T follicular helper cell (primary cell): ENCODE measurements around the gene DDI2.
"Not testable (repeated sequence)": the region's sequence is repeated elsewhere in the genome, so short reads cannot be mapped to it uniquely, and the experiment has no call there.

Experiments
- DNase-seq: peaks from one replicate; pipeline ENCODE4 v3.0.0-alpha.2; 2020; ENCODE audit warnings: low read depth

DDI2 gene

DNA sequence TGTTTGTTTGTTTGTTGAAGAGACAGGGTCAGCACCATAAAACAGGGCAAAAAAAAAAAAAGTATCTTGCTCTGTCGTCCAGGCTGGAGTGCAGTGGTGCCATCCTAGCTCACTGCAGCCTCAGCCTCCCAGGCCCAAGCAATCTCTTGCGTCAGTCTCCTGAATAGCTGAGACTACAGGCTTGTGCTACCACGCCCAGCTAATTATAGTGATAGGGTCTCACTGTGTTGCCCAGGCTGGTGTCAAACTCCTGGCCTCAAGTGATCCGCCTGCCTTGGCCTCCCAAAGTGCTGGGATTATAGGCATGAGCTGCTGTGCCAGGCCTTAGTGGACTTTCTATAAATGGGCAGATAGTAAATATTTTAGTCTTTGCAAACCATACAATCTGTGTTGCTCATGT, 19.2 kb downstream of the DDI2 start:
- DNase-seq = no peak

GRCh38 chr1:15637826-15638225, 20.6 kb downstream of the DDI2 start:
- DNase-seq = no peak

GRCh38 chr1:15639262-15639661, 22.0 kb downstream of the DDI2 start:
- DNase-seq = no peak

GRCh38 chr1:15639931-15640330, 22.7 kb downstream of the DDI2 start:
- DNase-seq = no peak

- no peak for DNase-seq
Measured at GRCh38 chr1:15640667-15641066, 23.4 kb downstream of the DDI2 start.

DNA sequence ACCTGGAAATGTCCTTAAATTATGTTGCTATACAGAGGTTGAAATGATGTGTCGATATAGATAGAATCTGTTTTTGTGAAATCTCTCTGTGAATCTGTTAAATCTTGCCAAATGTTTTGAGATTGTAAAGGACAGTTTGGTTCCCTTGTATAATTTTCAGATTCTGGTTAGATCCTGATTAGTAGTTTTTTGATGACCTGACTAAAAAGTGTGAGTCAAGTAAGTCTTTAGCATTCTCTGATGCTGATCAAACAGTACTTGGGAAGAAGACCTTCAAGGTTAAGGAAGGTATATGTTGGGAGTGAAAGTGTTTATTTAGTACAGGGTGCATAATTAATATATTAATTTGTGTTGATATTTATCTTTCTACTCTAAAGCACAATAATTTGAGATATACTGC, 32.7 kb downstream of the DDI2 start:
- DNase-seq = no peak

- no peak for DNase-seq
Measured at GRCh38 chr1:15650433-15650832, 33.2 kb downstream of the DDI2 start.

- DNase-seq = not testable (repeated sequence)
Measured at GRCh38 chr1:15652130-15652529, 34.9 kb downstream of the DDI2 start.

DNA sequence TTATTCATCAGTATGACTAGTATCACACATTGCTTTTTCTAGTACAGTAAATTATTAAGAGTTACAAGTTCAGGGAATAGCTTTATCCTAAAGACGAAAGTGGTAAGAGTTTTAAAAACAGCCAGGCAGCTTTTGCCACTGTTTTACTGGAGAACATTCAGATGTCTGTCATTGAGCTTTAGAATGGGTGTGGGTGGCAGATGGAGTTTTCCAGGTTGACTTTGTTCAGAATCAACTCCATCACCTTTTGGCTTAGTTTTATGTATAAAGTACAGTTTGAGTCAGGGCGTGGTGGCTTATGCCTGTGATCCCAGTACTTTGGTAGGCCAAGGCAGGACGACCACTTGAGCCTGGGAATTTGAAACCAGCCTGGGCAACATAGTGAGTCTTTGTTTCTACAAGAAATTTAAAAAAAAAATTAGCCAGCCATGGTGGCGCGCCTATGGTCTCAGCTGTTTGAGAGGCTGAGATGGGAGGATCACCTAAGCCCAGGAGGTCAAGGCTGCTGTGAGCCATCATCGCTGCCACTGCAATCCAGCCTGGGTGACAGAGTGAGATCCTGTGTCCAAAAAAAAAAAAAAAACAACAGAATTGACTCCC, 36.9 kb downstream of the DDI2 start:
- DNase-seq = no peak

GRCh38 chr1:15656464-15656863, 39.2 kb downstream of the DDI2 start:
- DNase-seq = no peak

GRCh38 chr1:15657021-15657420, 39.8 kb downstream of the DDI2 start:
- DNase-seq = no peak

GRCh38 chr1:15660151-15660550, 42.9 kb downstream of the DDI2 start:
- no peak for DNase-seq

DNA sequence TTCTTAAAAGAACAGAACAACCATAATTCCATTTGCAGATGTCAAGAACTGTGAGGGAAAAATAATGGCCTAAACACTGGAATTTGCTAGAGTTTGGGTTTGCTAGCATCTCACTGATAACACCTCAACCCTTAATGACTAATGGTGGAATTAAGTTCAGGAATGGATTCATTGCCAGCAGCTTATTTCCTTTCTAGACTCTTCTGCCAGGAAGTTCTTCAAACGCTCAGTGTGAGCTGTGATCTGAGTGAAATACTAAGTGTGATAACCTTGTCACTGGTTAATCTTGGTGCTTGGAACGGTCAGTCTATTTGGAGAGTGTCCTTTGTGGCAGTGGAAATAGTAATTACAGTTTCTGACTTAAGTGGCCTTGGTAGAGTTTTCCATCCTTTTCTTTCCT, 45.2 kb downstream of the DDI2 start:
- DNase-seq = no peak

- DNase-seq = no peak
Measured at GRCh38 chr1:15663925-15664324, 46.7 kb downstream of the DDI2 start.

GRCh38 chr1:15667362-15667761, 50.1 kb downstream of the DDI2 start:
- DNase-seq = no peak

DNA sequence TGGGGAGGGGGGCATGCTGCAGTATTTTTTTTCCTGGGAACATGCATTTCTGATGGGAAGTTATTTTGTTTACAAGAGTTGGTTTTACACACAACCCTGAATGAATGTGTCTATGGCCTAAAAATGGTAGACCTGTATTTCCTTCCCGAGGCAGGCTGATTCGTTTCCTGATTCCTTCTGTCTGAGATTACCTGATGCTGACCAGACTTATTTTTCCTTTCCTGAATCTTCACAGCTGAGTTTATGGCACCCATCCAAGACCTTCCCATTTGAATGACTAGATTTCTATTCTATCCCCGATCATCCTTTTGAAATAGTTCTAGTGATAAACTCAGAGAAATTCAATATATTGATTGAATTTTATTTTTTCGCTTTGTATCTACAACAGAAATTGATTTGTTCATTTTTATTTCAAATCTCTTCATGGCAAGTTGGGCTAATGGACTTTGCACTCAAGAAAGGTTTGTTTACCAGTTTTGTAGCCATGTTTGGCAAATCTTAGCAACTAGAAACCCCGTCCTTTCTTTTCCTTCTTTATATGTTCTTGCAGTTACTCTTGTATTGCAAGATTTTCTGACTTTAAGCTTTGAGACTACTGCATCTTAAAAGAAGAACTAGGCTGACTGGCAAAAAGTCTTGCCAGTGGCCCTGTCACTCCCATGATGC, 51.0 kb downstream of the DDI2 start:
- DNase-seq = no peak

DNA sequence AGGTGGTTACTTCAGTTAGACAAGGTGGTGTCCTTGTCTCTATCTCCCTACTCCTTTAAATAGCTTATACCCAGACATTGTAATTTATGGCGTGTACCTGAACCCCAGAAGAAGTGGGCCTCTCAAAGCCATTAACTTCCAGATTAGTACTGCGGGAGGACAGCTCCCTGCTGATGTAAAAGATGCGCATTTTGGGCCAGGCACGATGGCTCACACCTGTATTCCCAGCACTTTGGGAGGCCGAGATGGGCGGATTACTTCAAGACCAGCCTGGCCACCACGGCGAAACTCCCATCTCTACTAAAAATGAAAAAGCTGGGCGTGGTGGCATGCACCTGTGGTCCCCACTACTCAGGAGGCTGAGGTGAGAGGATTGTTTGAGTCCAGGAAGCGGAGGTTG, 51.8 kb downstream of the DDI2 start:
- no peak for DNase-seq

DNA sequence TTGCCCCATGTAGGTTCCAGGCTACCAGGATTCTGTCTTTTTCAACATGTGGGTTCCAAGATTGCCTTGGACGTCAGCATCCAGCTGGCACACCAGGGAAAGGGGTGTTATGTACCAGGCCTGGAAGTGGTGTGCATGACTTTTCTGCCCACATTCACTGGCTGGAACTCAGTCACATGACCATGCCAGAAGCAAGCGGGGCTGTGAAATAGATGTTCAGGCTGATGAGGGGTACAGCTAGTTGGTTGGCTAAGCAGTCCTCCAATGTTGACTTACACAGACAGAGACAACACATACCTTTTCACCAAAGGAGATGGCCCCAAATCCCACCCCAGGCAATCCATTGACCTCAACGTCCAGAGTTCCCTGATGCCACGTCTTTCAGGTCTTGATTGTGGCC, 52.6 kb downstream of the DDI2 start:
- DNase-seq = no peak

- no peak for DNase-seq
Measured at GRCh38 chr1:15671430-15671829, 54.2 kb downstream of the DDI2 start.

DNA sequence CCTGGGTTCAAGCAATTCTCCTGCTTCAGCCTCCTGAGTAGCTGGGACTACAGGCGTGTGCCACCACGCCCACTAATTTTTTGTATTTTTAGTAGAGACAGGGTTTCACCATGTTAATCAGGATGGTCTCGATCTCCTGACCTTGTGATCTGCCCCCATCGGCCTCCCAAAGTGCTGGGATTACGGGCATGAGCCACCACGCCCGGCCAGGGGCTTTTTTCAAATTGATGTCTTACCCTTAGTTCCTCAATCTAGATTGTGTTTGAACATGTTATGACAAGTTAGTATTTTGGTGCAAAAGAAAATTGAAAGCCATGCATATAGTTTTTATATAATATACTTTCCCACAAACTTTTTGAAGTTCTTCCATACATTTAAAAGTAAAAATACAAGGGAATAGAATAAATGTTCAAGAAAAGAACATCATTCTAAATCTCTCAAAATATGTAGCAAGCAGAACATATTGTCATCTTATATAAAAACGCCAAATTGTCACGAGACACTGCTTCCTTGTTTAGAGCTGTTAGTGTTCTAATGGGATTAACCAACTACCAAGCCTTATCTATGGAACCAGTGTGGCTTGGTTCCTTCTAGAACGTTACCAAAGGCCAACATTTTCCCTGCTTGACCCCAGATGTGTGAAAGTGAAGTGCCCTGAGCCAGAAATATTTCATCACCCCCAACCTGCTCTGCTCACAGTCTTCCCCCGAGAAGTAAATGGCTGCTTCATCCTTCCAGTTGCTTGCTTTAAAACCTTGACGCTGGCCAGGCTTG, 57.3 kb downstream of the DDI2 start:
- DNase-seq = no peak

GRCh38 chr1:15676010-15676409, 58.8 kb downstream of the DDI2 start:
- no peak for DNase-seq

DNA sequence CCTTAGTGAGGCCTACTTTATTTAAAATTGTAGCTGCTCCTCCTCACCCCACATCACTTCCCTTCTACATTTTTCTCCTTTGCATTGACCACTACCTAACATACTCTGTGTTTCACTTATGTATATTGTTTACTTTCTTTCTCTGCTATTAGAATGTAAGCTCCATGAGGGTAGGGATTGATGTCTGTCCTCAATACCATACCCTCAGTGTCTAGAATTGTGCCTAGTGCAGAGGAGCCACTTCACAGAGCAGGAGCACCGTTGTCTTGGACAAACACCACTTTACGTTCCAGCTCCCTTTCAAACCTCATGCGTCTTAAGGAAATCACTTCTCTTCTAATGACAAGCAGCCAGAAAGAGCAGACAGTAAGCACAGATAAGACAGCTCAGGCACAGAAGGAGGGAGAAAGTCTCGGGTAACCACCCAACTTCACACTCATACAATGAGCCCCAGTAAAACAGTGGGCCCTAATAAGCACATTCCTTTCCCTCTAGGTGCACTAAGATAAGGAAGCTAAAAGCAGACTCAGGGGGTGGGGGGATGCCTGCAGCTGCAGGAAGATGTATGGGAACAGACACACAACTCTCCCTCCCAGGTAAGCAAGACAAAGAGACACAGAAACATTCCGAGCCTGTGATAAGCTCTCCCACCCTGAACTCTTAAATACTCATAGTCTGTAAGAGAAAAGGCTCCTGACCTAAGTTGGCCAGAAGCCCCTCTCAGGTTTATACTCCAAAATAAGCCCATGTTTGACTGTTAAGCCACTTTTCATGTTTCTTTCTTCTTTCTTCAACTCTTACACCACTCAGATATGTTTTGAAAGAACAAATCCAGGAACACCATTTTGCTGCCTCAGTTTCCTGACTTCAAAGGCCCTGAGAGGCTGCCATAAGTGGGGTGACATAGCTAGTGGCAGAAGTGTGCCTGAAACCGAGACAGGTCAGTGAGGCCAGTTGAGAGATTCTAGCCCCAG, 59.7 kb downstream of the DDI2 start:
- DNase-seq = no peak
